GM12878 (cell line): ENCODE results near the gene TOR1A. TPM values are rescaled to one million over a fixed set of nuclear protein-coding genes. Genes with fewer than 3 reads are reported as not detected.
A peak's percentile ranks its signal among the peaks of the same experiment; 100 is the strongest.

Source experiments
- ATAC-seq: fragments of 200-7000 bp; cut with Tn5 transposase; 3 replicates; pipeline ENCODE4 v1.9.1; 2020; ENCODE audit warnings: mild to moderate bottlenecking, moderate library complexity
- Bru-seq: library from RNA; stranded (reverse); fragments of 400-500 nt; gene quantifications from one replicate; lab custom pipeline; 2021; lab: Mats Ljungman, UMichigan
- BruChase-seq, 2 experiments: library from RNA; stranded (reverse); fragments of 400-500 nt; gene quantifications; one replicate each; lab custom pipeline; 2021; lab: Mats Ljungman, UMichigan
- BruUV-seq: library from RNA; stranded (reverse); fragments of 400-500 nt; replicated peaks from 2 replicates; lab custom pipeline; 2021; lab: Mats Ljungman, UMichigan
- CTCF ChIA-PET: fragments of 300-600 bp; sonication (Branson Sonifier 250); formaldehyde crosslinking; extraction: SDS; loops from one replicate; lab custom pipeline; 2021; ENCODE audit warnings: inconsistent platforms; lab: Yijun Ruan, JAX
- POLR2A ChIA-PET: fragments of 350-600 bp; formaldehyde crosslinking; extraction: SDS; loops from one replicate; lab custom pipeline; 2021; ENCODE audit warnings: inconsistent platforms; lab: Charles Lee
- RAD21 ChIA-PET: fragments of 300-600 bp; sonication (Branson Sonifier 250); formaldehyde crosslinking; loops from one replicate; lab custom pipeline; 2023; ENCODE audit warnings: antibody characterized with exemption; ENCODE audit not compliant: unreplicated experiment; lab: Charles Lee
- SMC1A ChIA-PET: fragments of 300-600 bp; sonication (Branson Sonifier 250); formaldehyde crosslinking; loops from one replicate; lab custom pipeline; 2023; ENCODE audit not compliant: unreplicated experiment, uncharacterized antibody; lab: Charles Lee
- DNase-seq: peaks from one replicate; pipeline ENCODE4 v3.0.0-alpha.2; 2011; ENCODE audit warnings: low read depth, low spot score
- FAIRE-seq: peaks from 3 replicates; lab custom pipeline; 2011; peaks lifted over from hg19 to GRCh38; lab: Jason Lieb, UNC
- H2AFZ ChIP-seq: 2 replicates; pipeline ENCODE4 v1.6.0; 2011; ENCODE audit warnings: low read depth, low read length, control low read depth; ENCODE audit not compliant: control insufficient read depth
- H3K27ac ChIP-seq: 2 replicates; pipeline ENCODE4 v1.5.1; 2011; ENCODE audit warnings: control low read depth; ENCODE audit not compliant: control insufficient read depth, insufficient read depth
- H3K27me3 ChIP-seq, 2 experiments: replicated peaks in 1 of 2; 2 replicates each; pipeline versions ENCODE4 v1.6.0 to v1.6.1; 2011; ENCODE audit warnings: low read length in 1 of 2; ENCODE audit not compliant: control insufficient read depth in 2 of 2, insufficient read depth in 2 of 2
- H3K36me3 ChIP-seq, 2 experiments: 2 replicates each; pipeline ENCODE4 v1.5.1; 2011; ENCODE audit warnings: low read length in 1 of 2; ENCODE audit not compliant: control insufficient read depth in 2 of 2, insufficient read depth in 2 of 2
- H3K4me1 ChIP-seq: 2 replicates; pipeline ENCODE4 v1.6.1; 2011; ENCODE audit warnings: mild to moderate bottlenecking, low read length, moderate library complexity, mixed read lengths; ENCODE audit not compliant: control insufficient read depth, insufficient read depth
- H3K4me2 ChIP-seq: 2 replicates; pipeline ENCODE4 v1.6.0; 2011; ENCODE audit warnings: control low read depth; ENCODE audit not compliant: control insufficient read depth, insufficient read depth
- H3K4me3 ChIP-seq: fragments of 200-600 bp; sonication (generic); 2 replicates; pipeline ENCODE4 v1.5.1; 2016
- H3K79me2 ChIP-seq: 2 replicates; pipeline ENCODE4 v1.6.0; 2011; ENCODE audit warnings: low read length; ENCODE audit not compliant: control insufficient read depth, insufficient read depth
- H3K9ac ChIP-seq: 2 replicates; pipeline ENCODE4 v1.8.0; 2011; ENCODE audit warnings: low read length, control low read depth, mixed read lengths; ENCODE audit not compliant: control insufficient read depth, insufficient read depth
- H3K9me3 ChIP-seq: replicated peaks from 3 replicates; pipeline ENCODE4 v1.5.1; 2011; ENCODE audit warnings: mild to moderate bottlenecking, low read length; ENCODE audit not compliant: control insufficient read depth, insufficient read depth
- H4K20me1 ChIP-seq: 2 replicates; pipeline ENCODE4 v1.6.0; 2011; ENCODE audit not compliant: control insufficient read depth, insufficient read depth
- BHLHE40 ChIP-seq, 2 experiments: fragments of 450-650 bp in 1 of 2; IDR thresholded peaks; 2 replicates each; pipeline ENCODE4 v1.6.1; 2011 to 2017; ENCODE audit warnings: low read depth in 2 of 2, borderline replicate concordance in 1 of 2, improper control_type of control experiment in 1 of 2, low read length in 1 of 2, mild to moderate bottlenecking in 1 of 2
- ELK1 ChIP-seq: IDR thresholded peaks from 2 replicates; pipeline ENCODE4 v1.6.1; 2012; ENCODE audit warnings: low read depth, low read length, improper control_type of control experiment
- HSF1 ChIP-seq: fragments of 150-350 bp; IDR thresholded peaks from 2 replicates; pipeline ENCODE4 v1.6.1; 2014; ENCODE audit warnings: mild to moderate bottlenecking, low read depth, low read length
- IKZF2 ChIP-seq, 2 experiments: fragments of 450-650 bp; IDR thresholded peaks; 2 replicates each; pipeline ENCODE4 v1.6.1; 2017; ENCODE audit warnings: mild to moderate bottlenecking in 2 of 2, moderate library complexity in 2 of 2
- IRF4 ChIP-seq: IDR thresholded peaks from 2 replicates; pipeline ENCODE4 v1.6.1; 2011; ENCODE audit warnings: low read depth, low read length
- JUNB ChIP-seq: IDR thresholded peaks from 2 replicates; pipeline ENCODE4 v1.6.1; 2016; ENCODE audit warnings: antibody characterized with exemption, mild to moderate bottlenecking
- KDM1A ChIP-seq: fragments of 200-600 bp; sonication (generic); IDR thresholded peaks from 2 replicates; pipeline ENCODE4 v1.6.1; 2016; ENCODE audit warnings: borderline replicate concordance
- PML ChIP-seq: IDR thresholded peaks from 2 replicates; pipeline ENCODE4 v1.6.1; 2012; ENCODE audit warnings: low read length, inconsistent platforms
- RELB ChIP-seq: fragments of 450-650 bp; IDR thresholded peaks from 2 replicates; pipeline ENCODE4 v1.6.1; 2017; ENCODE audit warnings: low read depth, mild to moderate bottlenecking, moderate library complexity
- ZBTB33 ChIP-seq: fragments of 450-650 bp; IDR thresholded peaks from 2 replicates; pipeline ENCODE4 v1.6.1; 2017; ENCODE audit warnings: mild to moderate bottlenecking
- ZNF207 ChIP-seq: fragments of 450-650 bp; IDR thresholded peaks from 2 replicates; pipeline ENCODE4 v1.6.1; 2014; ENCODE audit warnings: antibody characterized with exemption, mild to moderate bottlenecking, borderline replicate concordance
- ZSCAN29 ChIP-seq: fragments of 450-650 bp; IDR thresholded peaks from 2 replicates; pipeline ENCODE4 v1.6.1; 2017; ENCODE audit warnings: mild to moderate bottlenecking, moderate library complexity
- WGBS: methylation state at CpG from one replicate; pipeline ENCODE4 v1.1.6; 2016; ENCODE audit warnings: low lambda C conversion rate; ENCODE audit not compliant: insufficient replicate concordance, insufficient coverage; ENCODE audit errors: missing lambda C conversion rate; 5-methylcytosine and 5-hydroxymethylcytosine counted together
- in situ Hi-C: fragments of 300-500 bp; cut with MboI; formaldehyde crosslinking; loops from 9 replicates; pipeline ENCODE4 v1.14.3; 2018; ENCODE audit warnings: mixed read lengths
- intact Hi-C: fragments of 100-400 bp; cut with micrococcal nuclease; formaldehyde crosslinking; loops from one replicate; pipeline ENCODE4 v1.14.2; 2022; ENCODE audit not compliant: unreplicated experiment
- long read RNA-seq, 2 experiments: library from polyadenylated mRNA; unstranded; transcript quantifications; one replicate each; pipeline ENCODE4 v2.0.0, GENCODE V29; 2019 to 2020
- polyA minus RNA-seq, 3 experiments: library from RNA; depleted of rRNA, polyadenylated mRNA; stranded (reverse); fragments of >200 nt; gene quantifications; 2 replicates each; pipeline ENCODE4 v1.2.3, GENCODE V29; 2011
- polyA plus RNA-seq, 11 experiments: library from polyadenylated mRNA; depleted of rRNA in 4 of 11; unstranded in 6 of 11; stranded (reverse) in 5 of 11; fragments of >200 nt; fragmentation: Nextera tagmentation in 4 of 11; fragmentation: Illumina TruSeq in 1 of 11; extraction: Ambion mirVana in 4 of 11; extraction: Trizol in 1 of 11; gene quantifications; 1 replicate in 1 of 11; 2 replicates in 10 of 11; pipeline versions ENCODE4 v1.2.1 to v1.2.3, GENCODE V29; 2011 to 2016; ENCODE audit warnings: inconsistent platforms in 2 of 11, missing spikeins in 2 of 11, low read depth in 1 of 11
- total RNA-seq, 4 experiments: library from RNA; depleted of rRNA in 3 of 4; stranded (reverse); fragments of >200 nt in 3 of 4; fragmentation: Illumina TruSeq in 1 of 4; extraction: Trizol in 1 of 4; gene quantifications; 2 replicates each; pipeline versions ENCODE4 v1.2.1 to v1.2.3, GENCODE V29; 2013 to 2021

Gene TOR1A
- total RNA-seq (2013; cell fraction: nucleolus; rRNA removed), result 43.7 and 49.9 TPM in 2 replicates
- total RNA-seq (2014; rRNA removed) (27.4 and 28.1 TPM in 2 replicates), total RNA-seq (2014; rRNA removed; fragmentation: Illumina TruSeq; extraction: Trizol) (28.9 and 29.1 TPM in 2 replicates), total RNA-seq (2021) (31.1 and 34.0 TPM in 2 replicates), polyA plus RNA-seq (2011; rRNA removed) (44.7 and 45.4 TPM in 2 replicates), polyA plus RNA-seq (2014; fragmentation: Illumina TruSeq; extraction: Trizol) (37.4 and 43.1 TPM in 2 replicates), polyA plus RNA-seq (2014; fragmentation: Nextera tagmentation; extraction: Ambion mirVana) (1 to 10 TPM; 3.2 to 8.0 TPM), polyA plus RNA-seq (2014; rRNA removed) (43.3 and 45.3 TPM in 2 replicates), polyA plus RNA-seq (2016; fragmentation: Nextera tagmentation; extraction: Ambion mirVana) (10 to 100 TPM; 60.7 to 60.8 TPM), polyA minus RNA-seq (2011; rRNA and poly(A)+ RNA removed) (32.3 and 34.5 TPM in 2 replicates), Bru-seq, nascent RNA (percentile 72 among the genes with signal in this experiment), BruChase-seq, experiment 1, labeled RNA remaining after a 6-hour chase (percentile 80 among the genes with signal in this experiment), BruChase-seq, experiment 2, labeled RNA remaining after a 2-hour chase (percentile 85 among the genes with signal in this experiment)
- polyA plus RNA-seq (2011; ENCODE audit: low read depth), result 22.8 TPM
- polyA plus RNA-seq (2011; cell fraction: cytosol; rRNA removed), result 43.5 and 44.8 TPM in 2 replicates
- 22.0 and 25.2 TPM in 2 replicates for polyA plus RNA-seq (2011; cell fraction: nucleus; rRNA removed)
- 19.4 and 24.6 TPM in 2 replicates for polyA plus RNA-seq (2012)
- polyA minus RNA-seq (2011; cell fraction: cytosol; rRNA and poly(A)+ RNA removed), result 10.9 and 14.2 TPM in 2 replicates
- polyA minus RNA-seq (2011; cell fraction: nucleus; rRNA and poly(A)+ RNA removed), result 9.7 and 17.6 TPM in 2 replicates
- long read RNA-seq, experiment 1, transcript TOR1A-201 (5 exons, 2,076 nt), result major isoform, 52 of 53 reads
- long read RNA-seq, experiment 1, partial matches to known transcripts, result 0 of 53 reads
- long read RNA-seq, experiment 1, other reads (novel, unspliced or antisense), result 1 of 53 reads
- long read RNA-seq, experiment 2, transcript TOR1A-201 (5 exons, 2,076 nt), result major isoform, 354 of 382 reads
- long read RNA-seq, experiment 2, partial matches to known transcripts, result 10 of 382 reads
- long read RNA-seq, experiment 2, other reads (novel, unspliced or antisense), result 17 of 382 reads

- Histone ChIP-seq H3K79me2 (peaks cover 19% of the 10 kb centered on the region), H3K9me3 (no peaks in the 10 kb centered on the region), H4K20me1 (no peaks in the 10 kb centered on the region), H3K4me2 (peak within 1 kb of the TSS; percentile 64), H3K27me3 (no peaks in the 10 kb centered on the region), H3K9ac (peak within 1 kb of the TSS; percentile 81), H2AFZ (peak within 1 kb of the TSS; percentile 86), H3K4me1 (peaks cover 6% of the 10 kb centered on the region), H3K4me3 (peak within 1 kb of the TSS; percentile 80), H3K27ac (peak within 1 kb of the TSS; percentile 66), H3K36me3 (peaks cover 2 to 17% of the 10 kb centered on the region in 2 experiments; a peak in 3 of 4 replicates)
- ChIA-PET POLR2A (interaction anchor here (1.0 to 1.5 kb wide), 3 partner anchors 10 to 21 kb away, joined by 3 to 4 read pairs (median 3); partner anchors contain the start of gene TOR1B), RAD21 (interaction anchor here (1.0 kb wide), 1 partner anchor 301 kb away, joined by 3 read pairs; no protein-coding TSS in a partner anchor), SMC1A (no interaction called here), CTCF (no interaction called here)
- 4% methylated on average over 42 of the region's 47 CpGs for WGBS
- FAIRE-seq (peak; percentile 83), DNase-seq (peak; percentile 69), ATAC-seq (peak; percentile 95)
- in situ Hi-C loops, result no loop called here
- intact Hi-C loops, result no loop called here
- BruUV-seq, result no TSS peak
- TF ChIP-seq ELK1, result peak; percentile 90
- no peak for TF ChIP-seq ZBTB33
- peak; percentile 69; the same call in 1 of the 2 replicates for TF ChIP-seq RELB
- no peak for TF ChIP-seq IKZF2 (IDR thresholded peaks at IDR 0.05)
- TF ChIP-seq PML, result no peak; the same call in 1 of the 2 replicates
- no peak for TF ChIP-seq HSF1
- peak in 1 of 2 experiments; percentile 67; a peak in 2 of 4 replicates for TF ChIP-seq BHLHE40 (IDR thresholded peaks at IDR 0.05; ENCODE audit: borderline replicate concordance in 1 of 2, low read depth in 2 of 2, low read length in 1 of 2)
- peak; percentile 93 for TF ChIP-seq ZSCAN29
- TF ChIP-seq ZNF207, result peak; percentile 91; the same call in 1 of the 2 replicates
- no peak for TF ChIP-seq KDM1A
- TF ChIP-seq JUNB, result no peak
- no peak for TF ChIP-seq IRF4
These were observed at the start of gene TOR1A for GRCh38 chr9:129823935-129824601. Gene TOR1A (minus strand): TSS chr9:129824136. CDS start chr9:129824085, 51 bp downstream.
